Karpas-422 (cell line): ENCODE results near the gene TMEM143. TPM values are rescaled to one million over a fixed set of nuclear protein-coding genes. Genes with fewer than 3 reads are reported as not detected.
"Not testable (repeated sequence)": the region's sequence is repeated elsewhere in the genome, so short reads cannot be mapped to it uniquely, and the experiment has no call there.

Experiments
- DNase-seq: peaks from one replicate; pipeline ENCODE4 v3.0.0-alpha.2; 2015
- H2AFZ ChIP-seq: fragments of 200-600 bp; sonication (generic); 2 replicates; pipeline ENCODE4 v1.6.1; 2014; ENCODE audit warnings: antibody characterized with exemption, low read length, mixed read lengths
- H3K27ac ChIP-seq: fragments of 200-600 bp; sonication (generic); 2 replicates; pipeline ENCODE4 v1.5.1; 2014; ENCODE audit warnings: mild to moderate bottlenecking, low read length, moderate library complexity
- H3K27me3 ChIP-seq: fragments of 200-600 bp; sonication (generic); 2 replicates; pipeline ENCODE4 v1.6.1; 2014; ENCODE audit warnings: low read length, mixed read lengths
- H3K36me3 ChIP-seq: fragments of 200-600 bp; sonication (generic); 2 replicates; pipeline ENCODE4 v1.6.1; 2014; ENCODE audit warnings: low read length, mixed read lengths; ENCODE audit not compliant: insufficient read depth
- H3K4me1 ChIP-seq: fragments of 200-600 bp; sonication (generic); 2 replicates; pipeline ENCODE4 v1.6.1; 2014; ENCODE audit warnings: mild to moderate bottlenecking, low read length, mixed read lengths
- H3K4me2 ChIP-seq: fragments of 200-600 bp; sonication (generic); 2 replicates; pipeline ENCODE4 v1.6.1; 2014; ENCODE audit warnings: low read length, low read depth, mild to moderate bottlenecking; ENCODE audit not compliant: poor library complexity, severe bottlenecking
- H3K4me3 ChIP-seq: fragments of 200-600 bp; sonication (generic); 2 replicates; pipeline ENCODE4 v1.5.1; 2014; ENCODE audit warnings: mild to moderate bottlenecking, antibody characterized with exemption, low read length, mixed read lengths
- H3K79me2 ChIP-seq: fragments of 200-600 bp; sonication (generic); 2 replicates; pipeline ENCODE4 v1.6.1; 2014; ENCODE audit warnings: mild to moderate bottlenecking, low read length, mixed read lengths
- H3K9ac ChIP-seq: fragments of 200-600 bp; sonication (generic); 2 replicates; pipeline ENCODE4 v1.6.0; 2014; ENCODE audit warnings: low read length
- H3K9me2 ChIP-seq: fragments of 200-600 bp; sonication (generic), shearing (Covaris generic); replicated peaks from 2 replicates; pipeline ENCODE4 v1.6.0; 2014; ENCODE audit warnings: mild to moderate bottlenecking, low read length, moderate library complexity; ENCODE audit not compliant: insufficient read depth
- H3K9me3 ChIP-seq: fragments of 300-700, 200-600 bp; sonication (generic); 2 replicates; pipeline ENCODE4 v1.6.1; 2014; ENCODE audit warnings: low read length, mixed read lengths
- H4K20me1 ChIP-seq: fragments of 200-600 bp; sonication (generic); 2 replicates; pipeline ENCODE4 v1.6.1; 2014; ENCODE audit warnings: mild to moderate bottlenecking, antibody characterized with exemption, low read length, low read depth; ENCODE audit not compliant: insufficient read depth
- total RNA-seq: library from RNA; depleted of rRNA; stranded (reverse); fragments of >200 nt; shearing (Covaris generic); gene quantifications from 2 replicates; pipeline ENCODE4 v1.2.3, GENCODE V29; 2014; ENCODE audit warnings: low replicate concordance

TMEM143 gene
- total RNA-seq, 1 experiment from 2014 or later, result 7.8 TPM

DNA sequence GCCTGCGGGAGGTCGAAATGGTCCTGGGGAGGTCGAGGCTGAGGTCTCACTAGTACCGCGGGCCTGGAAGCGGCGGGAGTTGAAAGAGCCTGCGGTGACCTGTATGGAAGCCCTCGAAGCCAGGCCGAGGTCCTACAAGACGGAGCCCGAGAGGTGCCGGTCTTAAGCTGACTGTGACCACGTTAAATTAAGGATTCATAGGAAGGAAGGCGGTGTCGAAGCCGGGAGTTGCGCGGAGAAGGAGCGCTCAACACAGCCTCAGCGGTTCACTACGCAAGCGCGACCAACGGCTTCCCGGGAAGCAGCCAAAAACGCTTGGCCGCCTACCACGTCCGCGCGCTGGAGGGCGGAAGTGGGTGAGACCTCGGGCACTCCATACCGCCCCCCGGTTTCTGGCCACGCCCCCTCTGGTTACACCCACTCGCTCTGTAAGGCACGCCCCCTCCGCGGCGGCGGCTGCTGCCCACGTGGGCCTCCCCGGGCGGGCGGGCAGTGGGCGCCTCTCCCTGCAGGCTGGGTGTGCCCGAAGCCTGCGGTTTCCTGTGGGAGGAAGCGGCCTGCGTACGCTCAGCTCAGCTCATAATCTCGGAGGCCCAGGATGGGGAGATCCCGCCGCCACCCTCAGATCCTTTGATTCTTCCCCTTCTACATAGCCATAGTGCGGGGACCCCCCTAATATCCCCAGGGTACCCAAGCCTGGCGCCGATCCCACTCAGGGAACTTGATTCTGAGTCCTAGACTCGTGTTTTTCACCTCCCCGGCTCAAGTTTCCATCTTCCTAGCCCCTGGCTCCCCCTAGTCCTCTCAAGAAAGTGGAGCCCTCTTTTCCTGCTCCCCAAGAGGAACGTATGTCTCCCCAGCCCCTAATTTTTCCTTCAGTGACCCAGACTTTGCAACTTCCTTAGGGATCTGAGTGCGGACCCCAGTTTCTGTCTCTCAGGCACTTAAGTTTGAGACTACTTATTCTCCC is 41.8 kb downstream of the TMEM143 start:
- no peaks in the 10 kb centered on the region for H3K27me3 ChIP-seq
- no peaks in the 10 kb centered on the region for H4K20me1 ChIP-seq
- H3K4me2 ChIP-seq, result peak overlapping the region; percentile 87
- H3K9ac ChIP-seq, result peak overlapping the region; percentile 93
- no peaks in the 10 kb centered on the region for H3K9me2 ChIP-seq
- H3K79me2 ChIP-seq, result 0 out of 2 replicates have a peak, but pooled peaks cover 6% of the 10 kb centered on the region
- H3K36me3 ChIP-seq, result no peaks in the 10 kb centered on the region
- DNase-seq, result peak; percentile 99
- no peaks in the 10 kb centered on the region for H3K9me3 ChIP-seq
- H3K27ac ChIP-seq, result peak overlapping the region; percentile 91
- H3K4me1 ChIP-seq, result peaks cover 38% of the 10 kb centered on the region
- H2AFZ ChIP-seq, result peak overlapping the region; percentile 52; the same call in 1 of the 2 replicates
- H3K4me3 ChIP-seq, result peak overlapping the region; percentile 82

DNA sequence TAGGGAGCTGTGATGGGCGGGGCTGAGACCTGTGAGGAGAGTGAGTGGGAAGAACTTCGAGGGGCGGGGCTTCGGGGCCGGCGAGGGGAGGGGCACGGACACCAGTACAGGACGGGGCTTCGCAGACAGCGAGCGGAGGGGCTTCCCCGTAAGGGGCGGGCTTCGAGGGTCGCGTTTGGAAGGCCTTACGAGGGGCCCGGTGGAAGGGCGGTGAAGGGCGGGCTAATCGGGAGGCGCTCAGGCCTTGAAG is 42.4 kb downstream of the TMEM143 start:
- peaks cover 37% of the 10 kb centered on the region for H3K4me1 ChIP-seq
- peak overlapping the region; percentile 52; the same call in 1 of the 2 replicates for H2AFZ ChIP-seq
- no peaks in the 10 kb centered on the region for H3K9me3 ChIP-seq
- peak overlapping the region; percentile 87 for H3K4me2 ChIP-seq
- peak overlapping the region; percentile 93 for H3K9ac ChIP-seq
- H4K20me1 ChIP-seq, result no peaks in the 10 kb centered on the region
- H3K4me3 ChIP-seq, result peak overlapping the region; percentile 82
- H3K27me3 ChIP-seq, result no peaks in the 10 kb centered on the region
- no peaks in the 10 kb centered on the region for H3K36me3 ChIP-seq
- H3K27ac ChIP-seq, result peak overlapping the region; percentile 91
- H3K79me2 ChIP-seq, result 0 out of 2 replicates have a peak, but pooled peaks cover 3% of the 10 kb centered on the region
- no peaks in the 10 kb centered on the region for H3K9me2 ChIP-seq
- peak; percentile 98 for DNase-seq

DNA sequence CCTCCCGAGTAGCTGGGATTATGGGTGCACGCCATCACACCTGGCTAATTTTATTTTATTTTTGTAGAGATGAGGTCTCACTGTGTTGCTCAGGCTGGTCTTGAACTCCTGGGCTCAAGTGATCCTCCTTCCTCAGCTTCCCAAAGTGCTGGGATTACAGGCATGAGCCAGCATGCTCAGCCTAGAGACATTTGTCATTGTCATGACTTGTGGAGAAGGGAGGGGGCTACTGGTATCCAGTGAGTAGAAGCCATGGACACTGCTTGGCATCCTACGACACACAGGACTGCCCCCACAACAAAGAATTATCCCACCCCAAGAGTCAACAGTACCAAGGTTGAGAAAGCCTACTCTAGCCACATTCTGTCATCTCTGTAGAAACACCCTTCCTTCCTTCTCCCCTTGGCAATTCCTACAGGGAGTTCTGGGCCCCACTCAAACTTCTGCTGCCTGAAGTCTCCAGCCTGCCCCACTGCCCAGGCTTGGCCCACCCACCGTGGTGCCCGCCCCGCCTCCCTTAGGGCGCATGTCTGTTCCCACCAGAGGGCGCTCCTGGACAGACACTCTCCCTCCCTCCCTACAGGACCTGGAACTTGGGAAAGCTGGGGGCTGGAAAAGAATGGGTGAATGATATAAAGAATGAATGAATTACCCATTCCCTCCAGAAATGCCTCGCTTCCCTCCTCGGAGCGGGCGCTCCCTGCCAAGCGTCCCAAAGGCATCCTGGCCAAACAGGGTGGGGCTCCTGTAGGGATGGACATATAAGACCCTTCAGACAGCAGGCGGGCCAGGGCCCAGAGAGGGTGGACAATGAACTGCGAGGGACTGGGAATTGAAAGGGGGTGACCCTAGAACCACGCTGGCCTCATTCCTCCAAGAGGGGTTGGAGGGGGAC is 43.8 kb downstream of the TMEM143 start:
- Histone ChIP-seq H3K9ac (0 out of 2 replicates have a peak overlapping the region, but pooled peaks have one; percentile 13), H3K4me2 (peak overlapping the region; percentile 19), H3K9me2 (no peaks in the 10 kb centered on the region), H4K20me1 (no peaks in the 10 kb centered on the region), H3K27ac (no peak overlapping the region), H3K36me3 (no peaks in the 10 kb centered on the region), H3K4me1 (peaks cover 23% of the 10 kb centered on the region), H3K27me3 (no peaks in the 10 kb centered on the region), H3K79me2 (no peaks in the 10 kb centered on the region), H3K9me3 (no peaks in the 10 kb centered on the region), H3K4me3 (no peak overlapping the region), H2AFZ (peak overlapping the region; percentile 67; the same call in 1 of the 2 replicates)
- peak; percentile 86 for DNase-seq

DNA sequence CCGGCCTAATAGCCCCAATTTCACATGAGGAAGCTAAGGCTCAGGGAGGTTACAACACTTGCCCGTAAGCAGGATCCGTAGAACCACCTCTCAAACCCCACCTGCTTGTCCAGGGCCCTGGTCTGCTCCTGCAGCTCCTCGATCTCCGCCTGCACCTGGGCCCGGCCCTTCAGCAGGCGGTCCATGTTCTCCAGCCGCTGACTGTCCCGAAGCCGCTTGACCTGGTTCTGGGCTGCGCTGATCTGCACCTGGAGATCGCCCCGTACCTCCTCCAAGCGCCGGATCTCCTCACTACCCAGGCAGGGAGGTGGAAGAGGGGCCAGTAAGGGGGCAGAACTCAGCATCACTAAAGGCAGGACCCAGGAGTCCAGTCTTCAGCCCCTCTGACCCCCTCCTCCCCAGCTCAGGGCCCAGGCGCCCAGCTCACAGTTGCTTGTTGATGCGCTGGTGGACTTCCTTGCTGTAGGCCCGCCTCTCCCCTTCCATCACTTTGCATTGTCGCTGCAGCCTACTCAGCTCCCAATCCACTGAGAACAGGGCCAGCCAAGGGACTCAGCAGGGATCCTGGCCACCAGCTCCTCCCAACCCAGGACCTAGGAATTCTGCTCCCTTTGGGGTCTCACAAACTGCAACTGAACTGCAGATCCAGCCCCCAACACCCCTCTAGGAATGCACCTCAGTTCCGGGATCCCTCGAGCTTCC is 45.3 kb downstream of the TMEM143 start:
- H3K9me2 ChIP-seq, result no peaks in the 10 kb centered on the region

DNA sequence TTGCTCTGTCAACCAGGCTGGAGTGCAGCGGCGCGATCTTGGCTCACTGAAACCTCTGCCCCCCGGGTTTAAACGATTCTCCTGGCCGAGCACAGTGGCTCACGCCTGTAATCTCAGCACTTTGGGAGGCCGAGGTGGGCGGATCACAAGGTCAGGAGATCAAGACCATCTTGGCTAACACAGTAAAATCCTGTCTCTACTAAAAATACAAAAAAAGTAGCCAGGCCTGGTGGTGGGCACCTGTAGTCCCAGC is 46.1 kb downstream of the TMEM143 start:
- H3K4me3 ChIP-seq, H3K27ac ChIP-seq, H3K27me3 ChIP-seq, H3K4me2 ChIP-seq, H3K36me3 ChIP-seq, H3K9ac ChIP-seq, H4K20me1 ChIP-seq, H3K79me2 ChIP-seq, H3K9me3 ChIP-seq, DNase-seq, H2AFZ ChIP-seq, H3K9me2 ChIP-seq: not testable (repeated sequence)
- peaks cover 19% of the 10 kb centered on the region for H3K4me1 ChIP-seq

More for the DNA sequence above, 45.3 kb downstream of the TMEM143 start:
- H3K9me3 ChIP-seq, result no peaks in the 10 kb centered on the region
- no peak for DNase-seq
- H3K27me3 ChIP-seq, result no peaks in the 10 kb centered on the region
- no peak overlapping the region for H3K4me3 ChIP-seq
- no peak overlapping the region for H3K27ac ChIP-seq
- H3K79me2 ChIP-seq, result no peaks in the 10 kb centered on the region
- no peaks in the 10 kb centered on the region for H4K20me1 ChIP-seq
- no peak overlapping the region for H2AFZ ChIP-seq
- H3K4me2 ChIP-seq, result no peak overlapping the region
- H3K36me3 ChIP-seq, result no peaks in the 10 kb centered on the region
- H3K4me1 ChIP-seq, result peaks cover 22% of the 10 kb centered on the region
- H3K9ac ChIP-seq, result no peak overlapping the region

DNA sequence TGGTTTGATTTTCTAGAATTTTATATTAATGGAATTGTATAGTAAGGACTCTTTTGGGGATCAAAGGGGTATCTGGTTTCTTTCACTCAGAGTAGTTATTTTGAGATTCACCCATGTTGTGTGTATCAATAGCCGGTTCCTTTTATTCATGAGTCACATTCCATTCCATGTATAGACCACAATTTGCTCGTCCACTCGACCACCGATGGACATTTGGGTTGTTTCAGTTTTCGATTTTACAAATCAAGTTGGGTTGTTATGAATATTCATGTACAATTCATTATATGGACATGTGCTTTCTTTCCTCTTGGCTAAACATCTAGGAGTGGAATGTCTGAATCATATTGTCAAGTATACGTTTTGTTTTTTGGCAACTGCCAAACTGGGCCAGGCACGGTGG is 48.0 kb downstream of the TMEM143 start:
- peaks cover 6% of the 10 kb centered on the region for H3K4me1 ChIP-seq
- H3K36me3 ChIP-seq, result no peaks in the 10 kb centered on the region
- no peak overlapping the region for H3K27ac ChIP-seq
- no peaks in the 10 kb centered on the region for H3K9me3 ChIP-seq
- H2AFZ ChIP-seq, result no peak overlapping the region
- H3K27me3 ChIP-seq, result no peaks in the 10 kb centered on the region
- no peak overlapping the region for H3K9ac ChIP-seq
- H3K79me2 ChIP-seq, result no peaks in the 10 kb centered on the region
- no peaks in the 10 kb centered on the region for H3K9me2 ChIP-seq
- no peak for DNase-seq
- H4K20me1 ChIP-seq, result no peaks in the 10 kb centered on the region
- no peak overlapping the region for H3K4me2 ChIP-seq
- H3K4me3 ChIP-seq, result no peak overlapping the region

DNA sequence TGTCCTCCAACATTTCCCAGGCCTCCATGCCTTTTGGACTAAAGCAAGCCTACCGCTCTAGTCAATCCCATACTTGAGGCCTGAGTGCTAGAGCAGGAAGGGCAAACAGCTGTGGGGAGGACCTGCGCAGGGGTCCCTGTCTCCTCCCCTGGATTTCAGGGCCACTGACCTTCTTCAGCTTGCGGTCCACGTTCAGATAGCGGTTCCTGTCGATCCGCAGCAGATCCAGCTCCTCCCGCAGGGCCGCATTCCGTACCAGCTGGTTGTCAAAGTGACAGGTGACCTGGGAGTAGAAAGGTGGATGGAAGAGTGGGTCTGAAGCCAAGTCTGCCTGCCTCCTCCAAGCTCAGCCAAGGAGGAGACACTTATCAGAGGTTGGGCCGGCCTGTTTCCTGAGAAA is 52.4 kb downstream of the TMEM143 start:
- Histone ChIP-seq H3K9ac (no peak overlapping the region), H3K27ac (no peak overlapping the region), H4K20me1 (no peaks in the 10 kb centered on the region), H3K27me3 (no peaks in the 10 kb centered on the region), H3K4me3 (no peak overlapping the region), H3K79me2 (no peaks in the 10 kb centered on the region), H2AFZ (no peak overlapping the region), H3K9me3 (no peaks in the 10 kb centered on the region), H3K4me1 (peaks cover 10% of the 10 kb centered on the region), H3K9me2 (no peaks in the 10 kb centered on the region), H3K4me2 (no peak overlapping the region), H3K36me3 (no peaks in the 10 kb centered on the region)
- DNase-seq, result no peak

DNA sequence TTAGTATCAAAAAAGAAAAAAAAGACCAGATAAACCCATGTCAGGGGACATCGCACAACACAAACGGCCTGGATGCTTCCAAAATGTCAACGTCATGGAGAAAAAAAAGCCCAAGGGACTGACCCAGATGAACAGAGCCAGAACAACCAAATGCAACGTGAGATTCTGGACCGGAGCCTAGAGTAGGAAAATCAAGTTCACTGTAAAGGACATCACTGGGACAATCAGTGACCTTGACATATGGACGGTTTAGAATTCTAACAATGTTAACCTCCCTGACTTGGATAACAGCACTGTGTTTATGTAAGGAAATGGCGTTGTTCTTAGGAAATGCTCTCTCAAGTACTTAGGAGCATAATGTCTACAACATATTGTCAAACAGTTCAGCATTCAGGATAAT is 53.5 kb downstream of the TMEM143 start:
- H3K9ac ChIP-seq, result no peak overlapping the region
- no peaks in the 10 kb centered on the region for H3K9me2 ChIP-seq
- no peak overlapping the region for H3K4me2 ChIP-seq
- DNase-seq, result no peak
- no peak overlapping the region for H2AFZ ChIP-seq
- H3K27ac ChIP-seq, result no peak overlapping the region
- no peaks in the 10 kb centered on the region for H3K27me3 ChIP-seq
- no peaks in the 10 kb centered on the region for H3K36me3 ChIP-seq
- no peak overlapping the region for H3K4me3 ChIP-seq
- no peaks in the 10 kb centered on the region for H3K9me3 ChIP-seq
- no peaks in the 10 kb centered on the region for H3K79me2 ChIP-seq
- H4K20me1 ChIP-seq, result no peaks in the 10 kb centered on the region
- peaks cover 10% of the 10 kb centered on the region for H3K4me1 ChIP-seq
